T-helper 17 cell (primary cell): ENCODE results near the gene PPM1D. TPM values are rescaled to one million over a fixed set of nuclear protein-coding genes. Genes with fewer than 3 reads are reported as not detected.
A peak's percentile ranks its signal among the peaks of the same experiment; 100 is the strongest.

ENCODE experiments used
- ATAC-seq: fragments of 150-1000 bp; cut with Tn5 transposase; 2 replicates; pipeline ENCODE4 v1.10.0; 2021; ENCODE audit warnings: mild to moderate bottlenecking, moderate library complexity
- DNase-seq, 3 donors: peaks; one replicate each; pipeline versions ENCODE4 v3.0.0 to v3.0.0-alpha.2; 2020 to 2021
- H3K9me3 ChIP-seq: one replicate; pipeline ENCODE4 v1.7.0; 2013; ENCODE audit warnings: low read length, mild to moderate bottlenecking; ENCODE audit not compliant: control insufficient read depth, poor library complexity, severe bottlenecking
- H3K27ac Mint-ChIP-seq: one replicate; pipeline ENCODE4 v1.8.0; 2022; ENCODE audit warnings: mild to moderate bottlenecking, moderate library complexity, mixed read lengths
- H3K27me3 Mint-ChIP-seq: one replicate; pipeline ENCODE4 v1.8.0; 2022; ENCODE audit warnings: mixed read lengths
- H3K36me3 Mint-ChIP-seq: one replicate; pipeline ENCODE4 v1.8.0; 2022; ENCODE audit warnings: low read depth, mixed read lengths
- H3K4me1 Mint-ChIP-seq: one replicate; pipeline ENCODE4 v1.8.0; 2022; ENCODE audit warnings: mild to moderate bottlenecking, mixed read lengths
- H3K4me3 Mint-ChIP-seq: one replicate; pipeline ENCODE4 v1.8.0; 2022; ENCODE audit warnings: mild to moderate bottlenecking, moderate library complexity, mixed read lengths
- total RNA-seq, 4 donors: library from RNA in 2 of 4; stranded (reverse) in 2 of 4; gene quantifications; one replicate each; pipeline ENCODE4 v1.2.3 and lab custom pipeline; 2022 to 2026

The PPM1D gene
- total RNA-seq, 2 donors from 2014 or later, result 20.0 to 24.5 TPM

- DNase-seq (no peak), ATAC-seq (no peak)
- no peak overlapping the region for H3K4me3 Mint-ChIP-seq
- no peaks in the 10 kb centered on the region for H3K9me3 ChIP-seq
- H3K36me3 Mint-ChIP-seq, result no peaks in the 10 kb centered on the region
- H3K27ac Mint-ChIP-seq, result peak overlapping the region; percentile 75
- H3K4me1 Mint-ChIP-seq, result peaks cover 18% of the 10 kb centered on the region
- no peaks in the 10 kb centered on the region for H3K27me3 Mint-ChIP-seq
Observed at GRCh38 chr17:60615108-60615507, 15.1 kb downstream of the PPM1D start.

GRCh38 chr17:60615840-60616239, 15.8 kb downstream of the PPM1D start:
- ATAC-seq, result no peak
- Mint-ChIP-seq H3K36me3 (no peaks in the 10 kb centered on the region), H3K4me3 (no peak overlapping the region), H3K4me1 (peaks cover 18% of the 10 kb centered on the region), H3K27ac (no peak overlapping the region), H3K27me3 (no peaks in the 10 kb centered on the region)
- H3K9me3 ChIP-seq, result no peaks in the 10 kb centered on the region
- no peak for DNase-seq

DNA sequence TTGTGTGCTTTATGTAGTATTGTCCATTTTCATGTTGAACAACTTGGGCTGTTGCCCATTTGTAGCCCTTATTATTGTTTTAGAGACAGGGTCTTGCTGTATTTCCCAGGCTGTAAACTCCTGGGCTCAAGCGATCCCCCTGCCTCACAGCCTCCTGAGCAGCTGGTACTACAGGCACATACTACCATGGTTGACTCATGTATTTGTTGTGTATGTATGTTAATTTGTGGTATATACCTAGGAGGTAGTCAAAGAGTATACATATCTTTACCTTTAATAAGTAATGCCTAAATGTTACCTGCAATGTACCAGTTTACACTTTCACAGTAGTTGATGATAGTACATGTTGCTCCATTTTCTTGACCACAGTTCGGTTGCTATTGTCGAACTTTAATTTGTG, 18.1 kb downstream of the PPM1D start:
- Mint-ChIP-seq H3K36me3 (no peaks in the 10 kb centered on the region), H3K4me3 (no peak overlapping the region), H3K4me1 (peaks cover 21% of the 10 kb centered on the region), H3K27ac (no peak overlapping the region), H3K27me3 (no peaks in the 10 kb centered on the region)
- no peak for DNase-seq
- no peak for ATAC-seq
- no peaks in the 10 kb centered on the region for H3K9me3 ChIP-seq

DNA sequence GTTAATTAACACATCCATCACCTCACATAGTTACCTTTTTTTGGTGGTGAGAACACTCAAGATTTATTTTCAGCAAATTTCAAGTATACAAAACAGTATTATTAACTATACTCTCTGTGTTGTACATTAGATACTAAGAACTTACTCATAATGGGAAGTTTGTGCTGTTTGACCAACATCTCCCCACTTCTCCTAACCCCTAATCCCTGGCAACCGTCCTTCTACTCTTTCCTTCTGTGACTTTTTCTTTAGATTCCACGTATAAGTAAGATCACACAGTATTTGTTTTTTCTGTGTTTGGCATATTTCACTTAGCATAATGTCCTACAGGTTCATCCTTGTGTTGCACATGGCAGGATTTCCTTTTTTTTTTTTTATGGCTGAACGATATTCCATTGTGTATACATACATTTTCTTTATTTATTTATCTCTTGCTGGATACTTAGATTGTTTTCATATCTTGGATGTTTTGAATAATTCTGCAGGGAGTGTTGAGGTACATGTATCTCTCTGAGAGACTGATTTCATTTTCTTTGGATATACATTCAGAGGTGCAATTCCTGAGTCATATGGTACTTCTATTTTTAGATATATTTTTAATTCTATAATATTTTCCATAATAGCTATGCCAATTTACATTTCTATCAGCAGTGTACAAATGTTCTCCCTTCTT, 19.0 kb downstream of the PPM1D start:
- DNase-seq (no peak), ATAC-seq (no peak)
- H3K36me3 Mint-ChIP-seq, result no peaks in the 10 kb centered on the region
- H3K27me3 Mint-ChIP-seq, result no peaks in the 10 kb centered on the region
- peaks cover 21% of the 10 kb centered on the region for H3K4me1 Mint-ChIP-seq
- H3K4me3 Mint-ChIP-seq, result no peak overlapping the region
- H3K9me3 ChIP-seq, result no peaks in the 10 kb centered on the region
- no peak overlapping the region for H3K27ac Mint-ChIP-seq

GRCh38 chr17:60622961-60623360, 23.0 kb downstream of the PPM1D start:
- Mint-ChIP-seq H3K27me3 (no peaks in the 10 kb centered on the region), H3K4me1 (peaks cover 16% of the 10 kb centered on the region), H3K4me3 (no peak overlapping the region), H3K27ac (no peak overlapping the region), H3K36me3 (no peaks in the 10 kb centered on the region)
- DNase-seq, result no peak
- H3K9me3 ChIP-seq, result no peaks in the 10 kb centered on the region
- ATAC-seq, result no peak

DNA sequence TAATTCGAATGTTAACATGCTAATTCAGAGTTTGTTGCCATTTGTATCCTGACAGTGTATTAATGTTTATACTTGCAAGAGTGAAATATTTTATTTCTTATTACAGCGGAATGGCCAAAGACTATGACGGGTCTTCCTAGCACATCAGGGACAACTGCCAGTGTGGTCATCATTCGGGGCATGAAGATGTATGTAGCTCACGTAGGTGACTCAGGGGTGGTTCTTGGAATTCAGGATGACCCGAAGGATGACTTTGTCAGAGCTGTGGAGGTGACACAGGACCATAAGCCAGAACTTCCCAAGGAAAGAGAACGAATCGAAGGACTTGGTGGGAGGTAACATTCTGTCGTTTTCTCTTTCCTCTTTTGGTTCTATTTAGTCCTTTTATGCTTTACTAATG, 23.4 kb downstream of the PPM1D start:
- Mint-ChIP-seq H3K4me3 (no peak overlapping the region), H3K4me1 (peaks cover 18% of the 10 kb centered on the region), H3K36me3 (peaks cover 3% of the 10 kb centered on the region), H3K27me3 (no peaks in the 10 kb centered on the region), H3K27ac (no peak overlapping the region)
- DNase-seq, result no peak
- ATAC-seq, result no peak
- H3K9me3 ChIP-seq, result no peaks in the 10 kb centered on the region

DNA sequence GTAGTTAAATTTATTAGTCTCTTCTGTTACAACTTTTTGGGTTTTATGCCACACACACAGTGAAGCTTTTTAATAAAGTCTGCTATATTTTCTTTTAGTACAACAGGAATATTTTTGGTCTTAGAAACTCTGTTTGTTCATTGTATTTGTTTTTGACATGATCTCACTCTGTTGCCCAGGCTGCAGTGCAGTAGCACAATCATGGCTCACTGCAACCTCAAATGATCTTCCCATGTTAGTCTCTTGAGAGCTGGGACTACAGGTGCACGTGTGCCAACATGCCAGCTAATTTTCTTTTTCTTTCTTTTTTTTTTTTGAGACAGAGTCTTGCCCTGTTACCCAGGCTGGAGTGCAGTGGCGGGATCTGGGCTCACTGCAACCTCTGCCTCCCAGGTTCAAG, 27.1 kb downstream of the PPM1D start:
- peaks cover 6% of the 10 kb centered on the region for H3K4me1 Mint-ChIP-seq
- H3K27me3 Mint-ChIP-seq, result no peaks in the 10 kb centered on the region
- H3K4me3 Mint-ChIP-seq, result no peak overlapping the region
- DNase-seq (no peak), ATAC-seq (no peak)
- no peak overlapping the region for H3K27ac Mint-ChIP-seq
- H3K36me3 Mint-ChIP-seq, result peaks cover 4% of the 10 kb centered on the region
- no peaks in the 10 kb centered on the region for H3K9me3 ChIP-seq

DNA sequence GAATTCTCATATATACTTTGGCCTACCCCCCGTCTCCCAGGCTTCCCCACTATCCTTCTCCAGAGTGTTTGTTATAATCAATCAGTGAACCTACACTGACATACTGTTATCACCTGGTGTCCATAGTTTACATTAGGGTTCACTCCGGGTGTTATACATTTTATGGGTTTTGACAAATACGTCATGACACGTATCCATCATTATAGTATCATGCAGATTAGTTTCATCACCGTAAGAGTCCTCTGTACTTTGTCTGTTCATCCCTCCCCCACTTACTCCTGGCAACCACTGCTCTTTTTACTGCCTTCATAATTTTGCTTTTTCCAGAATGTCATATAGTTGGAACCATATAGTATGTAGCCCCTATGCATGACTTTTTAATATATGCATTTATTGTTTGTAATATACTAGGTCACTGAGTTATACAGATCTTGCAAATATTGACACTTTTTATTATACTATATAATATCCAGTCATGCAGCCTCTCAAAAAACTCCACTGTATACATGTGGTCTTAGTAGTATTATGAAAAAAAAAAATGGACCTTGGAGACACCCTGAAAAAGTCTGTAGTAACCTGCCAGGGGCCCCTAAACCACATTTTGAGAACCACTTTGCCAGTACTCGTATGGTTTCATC, 28.4 kb downstream of the PPM1D start:
- H3K36me3 Mint-ChIP-seq, result peaks cover 4% of the 10 kb centered on the region
- peaks cover 4% of the 10 kb centered on the region for H3K4me1 Mint-ChIP-seq
- no peaks in the 10 kb centered on the region for H3K9me3 ChIP-seq
- H3K27ac Mint-ChIP-seq, result no peak overlapping the region
- no peak for ATAC-seq
- no peak overlapping the region for H3K4me3 Mint-ChIP-seq
- no peaks in the 10 kb centered on the region for H3K27me3 Mint-ChIP-seq
- DNase-seq, result no peak

GRCh38 chr17:60629120-60629519, 29.1 kb downstream of the PPM1D start:
- ATAC-seq (no peak), DNase-seq (no peak)
- H3K4me1 Mint-ChIP-seq, result peaks cover 6% of the 10 kb centered on the region
- H3K4me3 Mint-ChIP-seq, result no peak overlapping the region
- no peak overlapping the region for H3K27ac Mint-ChIP-seq
- H3K27me3 Mint-ChIP-seq, result no peaks in the 10 kb centered on the region
- peaks cover 4% of the 10 kb centered on the region for H3K36me3 Mint-ChIP-seq
- no peaks in the 10 kb centered on the region for H3K9me3 ChIP-seq

- DNase-seq (no peak), ATAC-seq (no peak)
- Mint-ChIP-seq H3K27me3 (no peaks in the 10 kb centered on the region), H3K4me3 (no peak overlapping the region), H3K27ac (peak overlapping the region; percentile 53), H3K36me3 (peaks cover 4% of the 10 kb centered on the region), H3K4me1 (peaks cover 6% of the 10 kb centered on the region)
- H3K9me3 ChIP-seq, result no peaks in the 10 kb centered on the region
Observed at GRCh38 chr17:60630352-60630751, 30.4 kb downstream of the PPM1D start.

GRCh38 chr17:60631119-60631518, 31.1 kb downstream of the PPM1D start:
- Mint-ChIP-seq H3K27me3 (no peaks in the 10 kb centered on the region), H3K36me3 (peaks cover 4% of the 10 kb centered on the region), H3K27ac (peak overlapping the region; percentile 53), H3K4me1 (peaks cover 6% of the 10 kb centered on the region), H3K4me3 (no peak overlapping the region)
- ATAC-seq (no peak), DNase-seq (no peak)
- no peaks in the 10 kb centered on the region for H3K9me3 ChIP-seq

GRCh38 chr17:60637683-60638082, 37.7 kb downstream of the PPM1D start:
- Mint-ChIP-seq H3K27me3 (no peaks in the 10 kb centered on the region), H3K4me3 (no peak overlapping the region), H3K27ac (peak overlapping the region; percentile 78), H3K36me3 (peaks cover 2% of the 10 kb centered on the region), H3K4me1 (peaks cover 7% of the 10 kb centered on the region)
- no peak for ATAC-seq
- no peaks in the 10 kb centered on the region for H3K9me3 ChIP-seq
- no peak for DNase-seq

DNA sequence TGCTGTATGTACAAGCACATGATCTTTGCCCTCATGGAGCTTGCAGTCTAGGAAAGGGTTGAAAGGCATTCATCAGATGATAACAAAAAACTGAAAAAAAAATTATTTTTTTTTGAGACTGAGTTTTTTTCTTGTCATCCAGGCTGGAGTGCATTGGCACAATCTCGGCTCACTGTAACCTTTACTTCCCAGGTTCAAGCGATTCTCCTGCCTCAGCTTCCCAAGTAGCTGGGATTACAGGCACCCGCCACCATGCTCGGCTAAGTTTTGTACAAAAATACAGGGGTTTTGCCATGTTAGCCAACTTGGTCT, 39.0 kb downstream of the PPM1D start:
- H3K36me3 Mint-ChIP-seq, result peaks cover 2% of the 10 kb centered on the region
- no peak overlapping the region for H3K4me3 Mint-ChIP-seq
- peaks cover 5% of the 10 kb centered on the region for H3K4me1 Mint-ChIP-seq
- H3K9me3 ChIP-seq, result no peaks in the 10 kb centered on the region
- ATAC-seq (no peak), DNase-seq (no peak)
- no peak overlapping the region for H3K27ac Mint-ChIP-seq
- no peaks in the 10 kb centered on the region for H3K27me3 Mint-ChIP-seq

- ATAC-seq (no peak), DNase-seq (no peak)
- Mint-ChIP-seq H3K27ac (no peak overlapping the region), H3K4me1 (peaks cover 5% of the 10 kb centered on the region), H3K4me3 (no peak overlapping the region), H3K27me3 (no peaks in the 10 kb centered on the region), H3K36me3 (peaks cover 2% of the 10 kb centered on the region)
- H3K9me3 ChIP-seq, result no peaks in the 10 kb centered on the region
Observed at GRCh38 chr17:60640503-60640902, 40.5 kb downstream of the PPM1D start.
